IMR-90 (cell line): Measurements from ENCODE around the gene EDIL3. TPM values are rescaled to one million over a fixed set of nuclear protein-coding genes. Genes with fewer than 3 reads are reported as not detected.
A peak's percentile ranks its signal among the peaks of the same experiment; 100 is the strongest.

Experiments used
- ATAC-seq: fragments of 200-7000 bp; cut with Tn5 transposase; 2 replicates; pipeline ENCODE4 v1.9.1; 2020; ENCODE audit warnings: low read depth, mild to moderate bottlenecking, moderate library complexity
- BruUV-seq: library from RNA; stranded (reverse); fragments of 400-500 nt; replicated peaks from 2 replicates; lab custom pipeline; 2021; lab: Mats Ljungman, UMichigan
- CTCF ChIA-PET: fragments of 300-600 bp; formaldehyde crosslinking; extraction: SDS; loops from one replicate; lab custom pipeline; 2021; ENCODE audit warnings: antibody characterized with exemption; lab: Yijun Ruan, JAX
- POLR2A ChIA-PET: fragments of 300-600 bp; sonication (Branson Sonifier 250); formaldehyde crosslinking; loops from one replicate; lab custom pipeline; 2022; ENCODE audit warnings: antibody characterized with exemption; ENCODE audit not compliant: unreplicated experiment; lab: Charles Lee
- DNase-seq: peaks from one replicate; pipeline ENCODE4 v3.0.0; 2013
- H2AFZ ChIP-seq: replicated peaks from 2 replicates; pipeline ENCODE3; 2013; ENCODE audit warnings: low read length, mild to moderate bottlenecking; ENCODE audit not compliant: poor library complexity
- H2AK5ac ChIP-seq: 2 replicates; pipeline ENCODE4 v1.6.1; 2013; ENCODE audit warnings: low read depth, low read length, inconsistent platforms
- H2AK9ac ChIP-seq: replicated peaks from 2 replicates; pipeline ENCODE3; 2013; ENCODE audit warnings: mild to moderate bottlenecking, low read depth, low read length, moderate library complexity; ENCODE audit not compliant: poor library complexity
- H2BK120ac ChIP-seq: 2 replicates; pipeline ENCODE4 v1.6.1; 2013; ENCODE audit warnings: low read depth, low read length, inconsistent platforms
- H2BK15ac ChIP-seq: 3 replicates; pipeline ENCODE4 v1.6.1; 2013; ENCODE audit warnings: low read depth, low read length, inconsistent platforms
- H2BK20ac ChIP-seq: 2 replicates; pipeline ENCODE4 v1.6.1; 2013; ENCODE audit warnings: low read depth, mild to moderate bottlenecking, inconsistent platforms, low read length, moderate library complexity
- H2BK5ac ChIP-seq: 2 replicates; pipeline ENCODE4 v1.6.1; 2013; ENCODE audit warnings: mild to moderate bottlenecking, low read depth, low read length, inconsistent platforms; ENCODE audit not compliant: poor library complexity, severe bottlenecking
- H3K14ac ChIP-seq: replicated peaks from 2 replicates; pipeline ENCODE4 v1.6.1; 2013; ENCODE audit warnings: low read depth, low read length, inconsistent platforms
- H3K18ac ChIP-seq: 2 replicates; pipeline ENCODE4 v1.6.1; 2013; ENCODE audit warnings: low read depth, low read length, control low read depth
- H3K23ac ChIP-seq: 2 replicates; pipeline ENCODE4 v1.6.1; 2013; ENCODE audit warnings: low read depth, low read length, inconsistent platforms
- H3K27ac ChIP-seq: 2 replicates; pipeline ENCODE4 v1.5.1; 2013; ENCODE audit warnings: mild to moderate bottlenecking, control low read depth, low read length; ENCODE audit not compliant: insufficient read depth
- H3K27me3 ChIP-seq: 2 replicates; pipeline ENCODE4 v1.6.1; 2013; ENCODE audit warnings: low read length; ENCODE audit not compliant: control insufficient read depth, insufficient read depth
- H3K36me3 ChIP-seq: 2 replicates; pipeline ENCODE4 v1.6.1; 2013; ENCODE audit warnings: low read length, mixed read lengths; ENCODE audit not compliant: control insufficient read depth, insufficient read depth
- H3K4ac ChIP-seq: 2 replicates; pipeline ENCODE4 v1.6.1; 2013; ENCODE audit warnings: low read depth, low read length, inconsistent platforms
- H3K4me1 ChIP-seq: 2 replicates; pipeline ENCODE4 v1.6.1; 2013; ENCODE audit warnings: low read length, mixed read lengths; ENCODE audit not compliant: control insufficient read depth, insufficient read depth
- H3K4me2 ChIP-seq: 2 replicates; pipeline ENCODE4 v1.6.1; 2013; ENCODE audit warnings: low read depth, mild to moderate bottlenecking, control low read depth, low read length, moderate library complexity
- H3K4me3 ChIP-seq: 2 replicates; pipeline ENCODE4 v1.5.1; 2013; ENCODE audit warnings: low read depth, mild to moderate bottlenecking, control low read depth, low read length, moderate library complexity; ENCODE audit not compliant: insufficient read depth
- H3K56ac ChIP-seq: 2 replicates; pipeline ENCODE4 v1.6.1; 2013; ENCODE audit warnings: low read length, inconsistent platforms; ENCODE audit not compliant: insufficient read depth; ENCODE audit errors: extremely low read depth
- H3K79me1 ChIP-seq, 2 experiments: 2 replicates each; pipeline ENCODE4 v1.6.1; 2013; ENCODE audit warnings: low read length in 2 of 2, inconsistent platforms in 1 of 2, low read depth in 1 of 2
- H3K9ac ChIP-seq: 2 replicates; pipeline ENCODE4 v1.6.1; 2013; ENCODE audit warnings: low read depth, low read length, control low read depth
- H3K9me1 ChIP-seq: 2 replicates; pipeline ENCODE4 v1.6.1; 2013; ENCODE audit warnings: low read length, inconsistent platforms; ENCODE audit not compliant: insufficient read depth
- H3K9me3 ChIP-seq: 2 replicates; pipeline ENCODE4 v1.6.1; 2013; ENCODE audit warnings: low read length; ENCODE audit not compliant: control insufficient read depth, insufficient read depth
- H4K20me1 ChIP-seq: 2 replicates; pipeline ENCODE4 v1.6.1; 2013; ENCODE audit warnings: low read length, inconsistent platforms; ENCODE audit not compliant: insufficient read depth
- H4K5ac ChIP-seq: 2 replicates; pipeline ENCODE4 v1.6.1; 2013; ENCODE audit warnings: mild to moderate bottlenecking, low read depth, low read length, control low read depth
- H4K8ac ChIP-seq, 2 experiments: 2 replicates each; pipeline ENCODE4 v1.6.1; 2013; ENCODE audit warnings: low read depth in 2 of 2, low read length in 2 of 2, control low read depth in 1 of 2, inconsistent platforms in 1 of 2
- H4K91ac ChIP-seq: 2 replicates; pipeline ENCODE4 v1.6.1; 2013; ENCODE audit warnings: low read depth, low read length, inconsistent platforms; ENCODE audit not compliant: insufficient read depth
- CEBPB ChIP-seq: IDR thresholded peaks from 2 replicates; pipeline ENCODE4 v1.6.1; 2012; ENCODE audit warnings: low read depth, low read length, improper control_type of control experiment
- CHD1 ChIP-seq: IDR thresholded peaks from 2 replicates; pipeline ENCODE4 v1.6.1; 2012; ENCODE audit warnings: low read depth, low read length, improper control_type of control experiment
- ELK1 ChIP-seq: fragments of 150-350 bp; IDR thresholded peaks from 2 replicates; pipeline ENCODE4 v1.6.1; 2016; ENCODE audit warnings: low read depth, mild to moderate bottlenecking, low read length, moderate library complexity, borderline replicate concordance
- FOS ChIP-seq: fragments of 150-350 bp; IDR thresholded peaks from 2 replicates; pipeline ENCODE4 v1.6.1; 2016; ENCODE audit warnings: low read depth, low read length
- MAFK ChIP-seq: IDR thresholded peaks from 2 replicates; pipeline ENCODE4 v1.6.1; 2012; ENCODE audit warnings: low read depth, low read length, improper control_type of control experiment
- MAZ ChIP-seq: IDR thresholded peaks from 2 replicates; pipeline ENCODE4 v1.6.1; 2012; ENCODE audit warnings: low read depth, mild to moderate bottlenecking, low read length, improper control_type of control experiment, moderate library complexity, borderline replicate concordance
- MXI1 ChIP-seq: IDR thresholded peaks from 2 replicates; pipeline ENCODE4 v1.6.1; 2012; ENCODE audit warnings: low read depth, mild to moderate bottlenecking, low read length, moderate library complexity, borderline replicate concordance
- NFE2L2 ChIP-seq: fragments of 150-350 bp; IDR thresholded peaks from 2 replicates; pipeline ENCODE4 v1.6.1; 2016; ENCODE audit warnings: low read depth, mild to moderate bottlenecking, low read length
- POLR2A ChIP-seq: IDR thresholded peaks from 2 replicates; pipeline ENCODE4 v1.6.1; 2012; ENCODE audit warnings: mild to moderate bottlenecking, low read depth, low read length
- RAD21 ChIP-seq: IDR thresholded peaks from 2 replicates; pipeline ENCODE4 v1.6.1; 2012; ENCODE audit warnings: low read length, improper control_type of control experiment
- RCOR1 ChIP-seq: IDR thresholded peaks from 2 replicates; pipeline ENCODE4 v1.6.1; 2012; ENCODE audit warnings: mild to moderate bottlenecking, low read length, improper control_type of control experiment; ENCODE audit not compliant: insufficient replicate concordance
- RFX5 ChIP-seq: IDR thresholded peaks from 2 replicates; pipeline ENCODE4 v1.8.0; 2012; ENCODE audit warnings: low read depth, mild to moderate bottlenecking, low read length, moderate library complexity
- SMC3 ChIP-seq: fragments of 150-350 bp; IDR thresholded peaks from 2 replicates; pipeline ENCODE4 v1.6.1; 2016; ENCODE audit warnings: low read depth, mild to moderate bottlenecking, antibody characterized with exemption, low read length, moderate library complexity
- USF2 ChIP-seq: fragments of 150-350 bp; IDR thresholded peaks from 2 replicates; pipeline ENCODE4 v1.6.1; 2017; ENCODE audit warnings: mild to moderate bottlenecking, antibody characterized with exemption, low read length, low read depth
- WGBS, 2 experiments: methylation state at CpG; one replicate each; pipeline versions ENCODE4 v1.1.5 to v1.1.7; 2013; ENCODE audit warnings: missing lambda C conversion rate in 2 of 2; ENCODE audit not compliant: insufficient read length in 1 of 2; ENCODE audit errors: extremely low coverage in 2 of 2; 5-methylcytosine and 5-hydroxymethylcytosine counted together
- dilution Hi-C: fragments of 300-500 bp; cut with HindIII; formaldehyde crosslinking; loops from one replicate; pipeline ENCODE4 v1.14.3; 2018; ENCODE audit warnings: low sequenced_read_pairs; ENCODE audit not compliant: unreplicated experiment
- in situ Hi-C: fragments of 300-500 bp; cut with MboI; formaldehyde crosslinking; loops from 3 replicates; pipeline ENCODE4 v1.14.3; 2019; ENCODE audit warnings: low sequenced_read_pairs, inconsistent platforms, mixed read lengths
- intact Hi-C: fragments of 100-400 bp; cut with micrococcal nuclease; formaldehyde crosslinking; loops from 2 replicates; pipeline ENCODE4 v1.10.0; 2022
- polyA plus RNA-seq, 3 experiments: library from polyadenylated mRNA; depleted of rRNA; stranded (reverse); fragments of >200 nt; gene quantifications; 2 replicates each; pipeline ENCODE4 v1.2.3, GENCODE V29; 2012; ENCODE audit warnings: low replicate concordance in 1 of 3
- total RNA-seq: library from RNA; depleted of rRNA; stranded (reverse); fragments of >200 nt; gene quantifications from 2 replicates; pipeline ENCODE4 v1.2.3, GENCODE V29; 2012
- TF ChIP-seq, protein P1 (sequence below): conservative IDR thresholded peaks from 2 replicates; pipeline ENCODE4 v1.5.1; 2012; ENCODE audit warnings: mild to moderate bottlenecking, low read depth, low read length, improper control_type of control experiment

The EDIL3 gene
- total and polyA plus RNA-seq, 2 of the 4 experiments (the other 2 are of a cell fraction) = 55.5 to 82.8 TPM

GRCh38 chr5:84218546-84218945, 166.1 kb downstream of the EDIL3 start:
- BruUV-seq = no TSS peak
- H3K9ac ChIP-seq = no peak overlapping the region
- 67% methylated on average over 3 of the region's 5 CpGs; no CpG with 5 or more reads in 1 of the 2 experiments for WGBS, 2 experiments

More at GRCh38 chr5:84218546-84218945, 166.1 kb downstream of the EDIL3 start:
- intact Hi-C loops (no loop called here), dilution Hi-C loops (no loop called here), in situ Hi-C loops (no loop called here)
- Histone ChIP-seq H3K79me1 (peaks cover 5 to 12% of the 10 kb centered on the region in 2 experiments; a peak in 2 of 4 replicates), H3K27ac (no peak overlapping the region), H2BK15ac (no peak overlapping the region), H3K4me3 (no peak overlapping the region), H2AK9ac (no peak overlapping the region), H3K9me3 (no peaks in the 10 kb centered on the region), H2AK5ac (no peak overlapping the region), H3K4me1 (no peaks in the 10 kb centered on the region), H3K4me2 (no peak overlapping the region), H3K18ac (no peak overlapping the region), H3K4ac (no peak overlapping the region), H2BK20ac (no peak overlapping the region), H3K14ac (no peak overlapping the region; the same call in 1 of the 2 replicates), H4K20me1 (no peaks in the 10 kb centered on the region), H2BK5ac (no peak overlapping the region), H3K56ac (no peak overlapping the region), H2BK120ac (no peak overlapping the region), H2AFZ (no peak overlapping the region), H4K5ac (no peak overlapping the region), H4K8ac (no peak overlapping the region), H3K27me3 (no peaks in the 10 kb centered on the region), H3K23ac (no peak overlapping the region; the same call in 1 of the 2 replicates), H3K9me1 (peaks cover 6% of the 10 kb centered on the region; the same call in 1 of the 2 replicates), H4K91ac (no peak overlapping the region), H3K36me3 (no peaks in the 10 kb centered on the region)
- TF ChIP-seq USF2 = no peak
- TF ChIP-seq CHD1 = no peak
- no peak for TF ChIP-seq RCOR1
- no peak for TF ChIP-seq FOS
- no peak for TF ChIP-seq MXI1
- TF ChIP-seq, protein P1, sequence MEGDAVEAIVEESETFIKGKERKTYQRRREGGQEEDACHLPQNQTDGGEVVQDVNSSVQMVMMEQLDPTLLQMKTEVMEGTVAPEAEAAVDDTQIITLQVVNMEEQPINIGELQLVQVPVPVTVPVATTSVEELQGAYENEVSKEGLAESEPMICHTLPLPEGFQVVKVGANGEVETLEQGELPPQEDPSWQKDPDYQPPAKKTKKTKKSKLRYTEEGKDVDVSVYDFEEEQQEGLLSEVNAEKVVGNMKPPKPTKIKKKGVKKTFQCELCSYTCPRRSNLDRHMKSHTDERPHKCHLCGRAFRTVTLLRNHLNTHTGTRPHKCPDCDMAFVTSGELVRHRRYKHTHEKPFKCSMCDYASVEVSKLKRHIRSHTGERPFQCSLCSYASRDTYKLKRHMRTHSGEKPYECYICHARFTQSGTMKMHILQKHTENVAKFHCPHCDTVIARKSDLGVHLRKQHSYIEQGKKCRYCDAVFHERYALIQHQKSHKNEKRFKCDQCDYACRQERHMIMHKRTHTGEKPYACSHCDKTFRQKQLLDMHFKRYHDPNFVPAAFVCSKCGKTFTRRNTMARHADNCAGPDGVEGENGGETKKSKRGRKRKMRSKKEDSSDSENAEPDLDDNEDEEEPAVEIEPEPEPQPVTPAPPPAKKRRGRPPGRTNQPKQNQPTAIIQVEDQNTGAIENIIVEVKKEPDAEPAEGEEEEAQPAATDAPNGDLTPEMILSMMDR = no peak
- TF ChIP-seq MAFK = no peak
- no peak for TF ChIP-seq NFE2L2
- no peak for TF ChIP-seq POLR2A
- no peak for TF ChIP-seq RAD21
- TF ChIP-seq SMC3 = no peak
- TF ChIP-seq RFX5 = no peak
- no peak for TF ChIP-seq CEBPB
- no peak for TF ChIP-seq ELK1
- TF ChIP-seq MAZ = no peak
- POLR2A ChIA-PET = no interaction called here
- ATAC-seq = no peak
- peak; percentile 13 for DNase-seq
- CTCF ChIA-PET = no interaction called here
